GM23338 (cell line): ENCODE measurements around the gene EPS8L2. TPM values are rescaled to one million over a fixed set of nuclear protein-coding genes. Genes with fewer than 3 reads are reported as not detected.

Experiments used
- ATAC-seq: fragments of 200-7000 bp; cut with Tn5 transposase; 3 replicates; pipeline ENCODE4 v1.9.1; 2020
- DNase-seq: peaks from one replicate; pipeline ENCODE4 v3.0.0-alpha.2; 2015; ENCODE audit warnings: low spot score
- H2AFZ ChIP-seq: fragments of 200-600 bp; sonication (generic); 2 replicates; pipeline ENCODE4 v1.8.0; 2016; ENCODE audit warnings: antibody characterized with exemption, mild to moderate bottlenecking, moderate library complexity
- H3F3A ChIP-seq: fragments of 200-600 bp; sonication (generic); replicated peaks from 2 replicates; pipeline ENCODE4 v1.8.0; 2017; ENCODE audit warnings: antibody characterized with exemption, mixed run types, low read depth
- H3K27ac ChIP-seq: fragments of 200-600 bp; sonication (generic); 2 replicates; pipeline ENCODE4 v1.6.1; 2016; ENCODE audit warnings: low read depth
- H3K27me3 ChIP-seq: fragments of 200-600 bp; sonication (generic); 2 replicates; pipeline ENCODE4 v1.8.0; 2016; ENCODE audit warnings: mild to moderate bottlenecking, mixed run types, moderate library complexity; ENCODE audit not compliant: insufficient read depth
- H3K36me3 ChIP-seq: fragments of 200-600 bp; sonication (generic); 2 replicates; pipeline ENCODE4 v1.8.0; 2016; ENCODE audit warnings: mild to moderate bottlenecking; ENCODE audit not compliant: insufficient read depth
- H3K4me1 ChIP-seq: fragments of 200-600 bp; sonication (generic); 2 replicates; pipeline ENCODE4 v1.8.0; 2016; ENCODE audit warnings: mild to moderate bottlenecking, moderate library complexity; ENCODE audit not compliant: insufficient read depth
- H3K4me2 ChIP-seq: fragments of 200-600 bp; sonication (generic); 2 replicates; pipeline ENCODE4 v1.7.1; 2017; ENCODE audit warnings: mixed run types
- H3K4me3 ChIP-seq: fragments of 200-600 bp; sonication (generic); 2 replicates; pipeline ENCODE4 v1.6.1; 2016; ENCODE audit warnings: mixed run types
- H3K79me2 ChIP-seq: fragments of 200-600 bp; sonication (generic); replicated peaks from 2 replicates; pipeline ENCODE4 v1.8.0; 2017; ENCODE audit warnings: mild to moderate bottlenecking; ENCODE audit not compliant: insufficient read depth
- H3K9me2 ChIP-seq: fragments of 200-600 bp; sonication (generic); 2 replicates; pipeline ENCODE4 v1.8.0; 2017; ENCODE audit not compliant: insufficient read depth
- H4K20me1 ChIP-seq: fragments of 200-600 bp; sonication (generic); replicated peaks from 2 replicates; pipeline ENCODE4 v1.8.0; 2017; ENCODE audit warnings: mild to moderate bottlenecking; ENCODE audit not compliant: insufficient read depth
- H3K27ac Mint-ChIP-seq: 2 replicates; pipeline ENCODE4 v1.8.0; 2020; ENCODE audit warnings: inconsistent platforms, mild to moderate bottlenecking, moderate library complexity, mixed read lengths
- H3K27me3 Mint-ChIP-seq: 3 replicates; pipeline ENCODE4 v1.8.0; 2022; ENCODE audit warnings: low read depth, mild to moderate bottlenecking, moderate library complexity, mixed read lengths, inconsistent platforms; ENCODE audit not compliant: insufficient read depth, poor library complexity
- H3K36me3 Mint-ChIP-seq: 3 replicates; pipeline ENCODE4 v1.8.0; 2021; ENCODE audit warnings: low read depth, mild to moderate bottlenecking, inconsistent platforms, moderate library complexity, mixed read lengths
- H3K4me1 Mint-ChIP-seq: 3 replicates; pipeline ENCODE4 v1.8.0; 2020; ENCODE audit warnings: mild to moderate bottlenecking, inconsistent platforms, mixed read lengths
- H3K4me3 Mint-ChIP-seq: 3 replicates; pipeline ENCODE4 v1.8.0; 2021; ENCODE audit warnings: moderate library complexity, mild to moderate bottlenecking, inconsistent platforms, mixed read lengths
- H3K9me3 Mint-ChIP-seq: 3 replicates; pipeline ENCODE4 v1.8.0; 2020; ENCODE audit warnings: moderate library complexity, mild to moderate bottlenecking, inconsistent platforms, mixed read lengths
- CREB1 ChIP-seq: fragments of 250-450 bp; sonication (Bioruptor Pico); IDR thresholded peaks from 2 replicates; pipeline ENCODE4 v1.5.0; 2020; ENCODE audit warnings: low read depth, mild to moderate bottlenecking, moderate library complexity
- CTCF ChIP-seq, 2 experiments: fragments of 200-600 bp in 1 of 2; sonication (generic) in 1 of 2; conservative IDR thresholded peaks; 2 replicates each; pipeline versions ENCODE4 v1.5.1 to v1.6.1; 2016 to 2017; ENCODE audit warnings: antibody characterized with exemption in 2 of 2, low read depth in 2 of 2, mild to moderate bottlenecking in 2 of 2, moderate library complexity in 1 of 2
- ETS1 ChIP-seq: IDR thresholded peaks from 2 replicates; pipeline ENCODE4 v1.6.1; 2016; ENCODE audit warnings: antibody characterized with exemption
- EZH2 ChIP-seq: fragments of 200-600 bp; sonication (generic); IDR thresholded peaks from one replicate; pipeline ENCODE4 v1.8.0; 2017; ENCODE audit warnings: antibody characterized with exemption, mild to moderate bottlenecking, low read depth; ENCODE audit not compliant: unreplicated experiment
- EZH2phosphoT487 ChIP-seq: fragments of 200-600 bp; sonication (generic); IDR thresholded peaks from one replicate; pipeline ENCODE4 v1.8.1; 2018; ENCODE audit warnings: antibody characterized with exemption; ENCODE audit not compliant: unreplicated experiment
- JUNB ChIP-seq: IDR thresholded peaks from one replicate; pipeline ENCODE4 v1.6.1; 2016; ENCODE audit warnings: antibody characterized with exemption; ENCODE audit not compliant: unreplicated experiment
- NANOG ChIP-seq: IDR thresholded peaks from 2 replicates; pipeline ENCODE4 v1.6.1; 2016; ENCODE audit warnings: antibody characterized with exemption, borderline replicate concordance
- POLR2AphosphoS5 ChIP-seq: IDR thresholded peaks from 2 replicates; pipeline ENCODE4 v1.6.1; 2016; ENCODE audit warnings: antibody characterized with exemption, low read depth
- REST ChIP-seq: IDR thresholded peaks from one replicate; pipeline ENCODE4 v1.6.1; 2018; ENCODE audit warnings: antibody characterized with exemption; ENCODE audit not compliant: unreplicated experiment
- STAT1 ChIP-seq: IDR thresholded peaks from one replicate; pipeline ENCODE4 v1.6.1; 2016; ENCODE audit warnings: antibody characterized with exemption; ENCODE audit not compliant: unreplicated experiment
- ZNF114 ChIP-seq: fragments of 250-450 bp; sonication (Bioruptor Pico); IDR thresholded peaks from 2 replicates; pipeline ENCODE4 v1.5.0; 2020; ENCODE audit warnings: mild to moderate bottlenecking, moderate library complexity
- ZNF331 ChIP-seq: fragments of 250-450 bp; sonication (Bioruptor Pico); IDR thresholded peaks from 2 replicates; pipeline ENCODE4 v1.5.0; 2020; ENCODE audit warnings: low read depth, mild to moderate bottlenecking, moderate library complexity
- ZNF462 ChIP-seq: fragments of 250-450 bp; sonication (Bioruptor Pico); IDR thresholded peaks from 2 replicates; pipeline ENCODE4 v1.5.0; 2020; ENCODE audit warnings: mild to moderate bottlenecking, moderate library complexity
- polyA plus RNA-seq: library from polyadenylated mRNA; unstranded; fragments of >200 nt; fragmentation: Nextera tagmentation; extraction: Ambion mirVana; gene quantifications from 2 replicates; pipeline ENCODE4 v1.2.1, GENCODE V29; 2016
- total RNA-seq: library from RNA; depleted of rRNA; stranded (reverse); fragments of >200 nt; shearing (Covaris generic); gene quantifications from 2 replicates; pipeline ENCODE4 v1.2.3, GENCODE V29; 2014

Gene EPS8L2
- total and polyA plus RNA-seq, 2 experiments from 2014 or later: 38.7 to 59.4 TPM

- H3K27ac Mint-ChIP-seq: no peak overlapping the region
- H3K79me2 ChIP-seq: peaks cover 29% of the 10 kb centered on the region
- no peaks in the 10 kb centered on the region for H3K9me3 Mint-ChIP-seq
- H3K9me2 ChIP-seq: no peaks in the 10 kb centered on the region
- peaks cover 70% of the 10 kb centered on the region for H3K36me3 Mint-ChIP-seq
- H3K27me3 Mint-ChIP-seq: peaks cover 6% of the 10 kb centered on the region
- no peak overlapping the region for H3K27ac ChIP-seq
- H3K27me3 ChIP-seq: no peaks in the 10 kb centered on the region
- TF ChIP-seq CTCF (conservative IDR thresholded peaks at IDR 0.05; ENCODE audit: low read depth in 2 of 2): no peak
- TF ChIP-seq EZH2phosphoT487: no peak
- TF ChIP-seq STAT1: no peak
- no peak for TF ChIP-seq ZNF114 (CRISPR knock-in tag)
- TF ChIP-seq NANOG: no peak
- TF ChIP-seq POLR2AphosphoS5: no peak
- no peak for TF ChIP-seq ETS1
- no peak for TF ChIP-seq CREB1 (CRISPR knock-in tag)
- TF ChIP-seq ZNF462: no peak
- no peak for TF ChIP-seq ZNF331 (CRISPR knock-in tag)
- no peak for TF ChIP-seq REST
- no peak for TF ChIP-seq JUNB
- TF ChIP-seq EZH2: no peak
- 0 out of 2 replicates have a peak, but pooled peaks cover 8% of the 10 kb centered on the region for H4K20me1 ChIP-seq
- H3K4me2 ChIP-seq: no peak overlapping the region
- H3K4me3 Mint-ChIP-seq: no peak overlapping the region
- H2AFZ ChIP-seq: no peak overlapping the region
- H3K36me3 ChIP-seq: peaks cover 9% of the 10 kb centered on the region; the same call in 1 of the 2 replicates
- peaks cover 19% of the 10 kb centered on the region for H3F3A ChIP-seq
- no peak for ATAC-seq
- H3K4me3 ChIP-seq: no peak overlapping the region
- H3K4me1 ChIP-seq: peaks cover 16% of the 10 kb centered on the region
- peaks cover 29% of the 10 kb centered on the region for H3K4me1 Mint-ChIP-seq
- DNase-seq: no peak
Measured at GRCh38 chr11:687751-688150, 18.3 kb upstream of the EPS8L2 start.
